SH-SY5Y (cell line): ENCODE data around the gene DSP.

Experiments
- GATA2 ChIP-seq: IDR thresholded peaks from 2 replicates; pipeline ENCODE4 v1.6.1; 2011; ENCODE audit warnings: mild to moderate bottlenecking, low read depth, low read length
- GATA3 ChIP-seq: IDR thresholded peaks from 2 replicates; pipeline ENCODE4 v1.6.1; 2011; ENCODE audit warnings: low read depth, mild to moderate bottlenecking, low read length, moderate library complexity

- no peak for TF ChIP-seq GATA2
- TF ChIP-seq GATA3: no peak
Measured at GRCh38 chr6:7493866-7494265, 47.6 kb upstream of the DSP start.
